K562 (cell line): Measurements from ENCODE around the gene TGFB2. TPM values are rescaled to one million over a fixed set of nuclear protein-coding genes. Genes with fewer than 3 reads are reported as not detected.

Experiments
- ATAC-seq: fragments of 200-7000 bp; cut with Tn5 transposase; 3 replicates; pipeline ENCODE4 v1.9.1; 2020; ENCODE audit warnings: moderate library complexity
- BruUV-seq: library from RNA; stranded (reverse); fragments of 400-500 nt; replicated peaks from 2 replicates; lab custom pipeline; 2021; lab: Mats Ljungman, UMichigan
- CTCF ChIA-PET: fragments of 300-600 bp; formaldehyde crosslinking; extraction: SDS; loops from one replicate; lab custom pipeline; 2021; ENCODE audit warnings: low intra/inter-chr PET ratio; lab: Yijun Ruan, JAX
- POLR2A ChIA-PET: fragments of 300-600, 350-650 bp; sonication (Branson Sonifier 250); formaldehyde crosslinking; extraction: SDS; loops from one replicate; lab custom pipeline; 2021; ENCODE audit warnings: antibody characterized with exemption, inconsistent platforms; lab: Yijun Ruan, JAX
- DNase-seq, 4 experiments: peaks; one replicate each; pipeline versions ENCODE4 v3.0.0 to v3.0.0-alpha.2; 2011 to 2018; ENCODE audit warnings: low spot score in 3 of 4, mixed read lengths in 3 of 4; ENCODE audit errors: extremely low read depth in 1 of 4
- FAIRE-seq: peaks from 2 replicates; lab custom pipeline; 2011; peaks lifted over from hg19 to GRCh38; lab: Jason Lieb, UNC
- H2AFZ ChIP-seq: 2 replicates; pipeline ENCODE4 v1.6.0; 2011; ENCODE audit warnings: low read depth, low read length, control low read depth, inconsistent platforms
- H3K27ac ChIP-seq: fragments of 200-600 bp; 3 replicates; pipeline ENCODE4 v1.8.0; 2011; ENCODE audit warnings: low read depth, mild to moderate bottlenecking, control low read depth, inconsistent platforms, low read length, moderate library complexity, mixed read lengths; ENCODE audit errors: extremely low read depth
- H3K27me3 ChIP-seq, 2 experiments: fragments of 300-600 bp in 1 of 2; 2 replicates in 1 of 2; 3 replicates in 1 of 2; pipeline versions ENCODE4 v1.6.0 to v1.8.0; 2011; ENCODE audit warnings: inconsistent platforms in 2 of 2, low read length in 2 of 2, mild to moderate bottlenecking in 1 of 2, mixed read lengths in 1 of 2, moderate library complexity in 1 of 2; ENCODE audit not compliant: control insufficient read depth in 2 of 2, insufficient read depth in 2 of 2
- H3K36me3 ChIP-seq: fragments of 300-600 bp; 3 replicates; pipeline ENCODE4 v1.8.0; 2011; ENCODE audit warnings: mild to moderate bottlenecking, low read length, inconsistent platforms; ENCODE audit not compliant: control insufficient read depth, insufficient read depth
- H3K4me1 ChIP-seq, 2 experiments: fragments of 200-600 bp in 1 of 2; replicated peaks in 1 of 2; 2 replicates in 1 of 2; 3 replicates in 1 of 2; pipeline versions ENCODE4 v1.5.1 to v1.8.0; 2011; ENCODE audit warnings: inconsistent platforms in 2 of 2, low read length in 2 of 2, mild to moderate bottlenecking in 1 of 2, mixed read lengths in 1 of 2, moderate library complexity in 1 of 2; ENCODE audit not compliant: control insufficient read depth in 2 of 2, insufficient read depth in 2 of 2
- H3K4me2 ChIP-seq: 2 replicates; pipeline ENCODE4 v1.6.1; 2011; ENCODE audit warnings: low read length, control low read depth, inconsistent platforms, mixed read lengths; ENCODE audit not compliant: insufficient read depth
- H3K4me3 ChIP-seq: fragments of 200-600 bp; sonication (generic), shearing (Covaris generic); 2 replicates; pipeline ENCODE4 v1.5.1; 2016; ENCODE audit warnings: control low read depth, inconsistent platforms
- H3K79me2 ChIP-seq: fragments of 200-600 bp; 3 replicates; pipeline ENCODE4 v1.8.0; 2011; ENCODE audit warnings: low read length, inconsistent platforms; ENCODE audit not compliant: control insufficient read depth, insufficient read depth
- H3K9ac ChIP-seq, 2 experiments: 2 replicates each; pipeline versions ENCODE4 v1.6.0 to v1.6.1; 2011; ENCODE audit warnings: low read depth in 2 of 2, low read length in 2 of 2, control low read depth in 1 of 2, inconsistent platforms in 1 of 2, mild to moderate bottlenecking in 1 of 2, mixed read lengths in 1 of 2; ENCODE audit not compliant: insufficient read depth in 1 of 2
- H3K9me1 ChIP-seq: one replicate; pipeline ENCODE4 v1.6.0; 2011; ENCODE audit warnings: inconsistent platforms, mild to moderate bottlenecking, low read length, moderate library complexity; ENCODE audit not compliant: control insufficient read depth, insufficient read depth
- H3K9me3 ChIP-seq: replicated peaks from 2 replicates; pipeline ENCODE4 v1.5.1; 2011; ENCODE audit warnings: low read depth, low read length, inconsistent platforms; ENCODE audit not compliant: control insufficient read depth, insufficient read depth
- H4K20me1 ChIP-seq: replicated peaks from 2 replicates; pipeline ENCODE4 v1.6.1; 2011; ENCODE audit warnings: low read length, inconsistent platforms, mixed read lengths; ENCODE audit not compliant: control insufficient read depth, insufficient read depth
- ETV6 ChIP-seq, 3 experiments: fragments of 150-350 bp in 1 of 3; sonication (generic) in 1 of 3; formaldehyde crosslinking in 1 of 3; IDR thresholded peaks; 2 replicates each; pipeline versions ENCODE4 v1.6.1 to v1.8.0; 2014 to 2022; ENCODE audit warnings: borderline replicate concordance in 2 of 3, low read depth in 2 of 3, antibody characterized with exemption in 1 of 3, low read length in 1 of 3, mild to moderate bottlenecking in 1 of 3, missing genetic modification reagents in 1 of 3
- GMEB1 ChIP-seq: fragments of 250-450 bp; sonication (Bioruptor Pico); IDR thresholded peaks from 2 replicates; pipeline ENCODE4 v1.4.0; 2020; ENCODE audit warnings: mild to moderate bottlenecking
- GTF2A2 ChIP-seq: IDR thresholded peaks from 2 replicates; pipeline ENCODE4 v1.6.1; 2016; ENCODE audit warnings: mild to moderate bottlenecking, missing genetic modification characterization, missing compliant biosample characterization
- KAT8 ChIP-seq: fragments of 450-650 bp; IDR thresholded peaks from 2 replicates; pipeline ENCODE4 v1.6.1; 2016; ENCODE audit warnings: low read depth, mild to moderate bottlenecking
- MTA1 ChIP-seq: fragments of 450-650 bp; IDR thresholded peaks from 2 replicates; pipeline ENCODE4 v1.6.1; 2017; ENCODE audit warnings: borderline replicate concordance
- MTA2 ChIP-seq: fragments of 450-650 bp; IDR thresholded peaks from 2 replicates; pipeline ENCODE4 v1.6.1; 2016; ENCODE audit warnings: low read depth
- SETDB1 ChIP-seq: IDR thresholded peaks from one replicate; pipeline ENCODE4 v1.6.1; 2012; ENCODE audit warnings: low read length, control low read depth, inconsistent platforms
- SNAPC5 ChIP-seq: fragments of 250-450 bp; sonication (Bioruptor Pico); IDR thresholded peaks from 2 replicates; pipeline ENCODE4 v1.8.0; 2021; ENCODE audit warnings: moderate library complexity, mild to moderate bottlenecking, inconsistent platforms
- SRSF9 ChIP-seq: fragments of 200-400 bp; formaldehyde crosslinking; IDR thresholded peaks from 2 replicates; pipeline ENCODE4 v1.6.1; 2017; ENCODE audit warnings: low read depth, low read length, borderline replicate concordance
- TFAM ChIP-seq: fragments of 250-450 bp; sonication (Bioruptor Pico); conservative IDR thresholded peaks from 2 replicates; pipeline ENCODE4 v1.5.0; 2021; ENCODE audit warnings: mild to moderate bottlenecking, moderate library complexity
- TRIM25 ChIP-seq: fragments of 450-650 bp; IDR thresholded peaks from 2 replicates; pipeline ENCODE4 v1.7.0; 2016; ENCODE audit warnings: borderline replicate concordance
- ZC3H4 ChIP-seq: sonication (generic); formaldehyde crosslinking; IDR thresholded peaks from 2 replicates; pipeline ENCODE4 v1.9.0; 2021; ENCODE audit warnings: missing genetic modification reagents, borderline replicate concordance
- ZNF699 ChIP-seq: fragments of 250-450 bp; sonication (Bioruptor Pico); IDR thresholded peaks from 2 replicates; pipeline ENCODE4 v1.8.0; 2021; ENCODE audit warnings: mild to moderate bottlenecking, moderate library complexity; ENCODE audit not compliant: insufficient replicate concordance
- ZNF77 ChIP-seq: fragments of 250-450 bp; sonication (Bioruptor Pico); IDR thresholded peaks from 2 replicates; pipeline ENCODE4 v1.5.0; 2020
- WGBS: fragments of 100-300 bp; shearing (Covaris generic); methylation state at CpG from one replicate; pipeline ENCODE4 v1.1.6; 2016; ENCODE audit warnings: low coverage, mixed read lengths; ENCODE audit not compliant: insufficient coverage; ENCODE audit errors: missing lambda C conversion rate; 5-methylcytosine and 5-hydroxymethylcytosine counted together
- in situ Hi-C: fragments of 300-500 bp; cut with MboI; formaldehyde crosslinking; loops from 4 replicates; pipeline ENCODE4 v1.15.0; 2018; ENCODE audit warnings: inconsistent platforms, mixed read lengths
- intact Hi-C: fragments of 100-400 bp; cut with micrococcal nuclease; formaldehyde crosslinking; loops from 2 replicates; pipeline ENCODE4 v1.14.2; 2022
- polyA plus RNA-seq, 8 experiments: library from polyadenylated mRNA; depleted of rRNA in 4 of 8; stranded (reverse) in 5 of 8; unstranded in 3 of 8; fragments of >200 nt; fragmentation: Nextera tagmentation in 2 of 8; fragmentation: Illumina TruSeq in 1 of 8; extraction: Ambion mirVana in 2 of 8; extraction: Trizol in 1 of 8; gene quantifications; 2 replicates each; pipeline versions ENCODE4 v1.2.1 to v1.2.3, GENCODE V29; 2011 to 2014; ENCODE audit warnings: inconsistent platforms in 1 of 8, missing spikeins in 1 of 8
- total RNA-seq, 7 experiments: library from RNA; depleted of rRNA in 6 of 7; stranded (reverse); fragments of >200 nt in 6 of 7; fragmentation: Illumina TruSeq in 2 of 7; extraction: Trizol in 2 of 7; gene quantifications; 2 replicates each; pipeline versions ENCODE4 v1.2.1 to v1.2.3, GENCODE V29; 2011 to 2021; ENCODE audit warnings: low replicate concordance in 1 of 7

TGFB2 gene
- total and polyA plus RNA-seq, 9 of the 15 experiments (the other 6 are each of a cell fraction or from before 2014, with no cell fraction given): 0.03 to 0.41 (median 0.11) TPM; not detected in 3

GRCh38 chr1:218485241-218485928, 140.2 kb downstream of the TGFB2 start (continued):
- no peak for TF ChIP-seq GMEB1 (CRISPR knock-in tag)
- no peak for TF ChIP-seq SETDB1
- no peak for TF ChIP-seq ZNF699

GRCh38 chr1:218488531-218488930, 143.4 kb downstream of the TGFB2 start:
- intact Hi-C loops: no loop called here
- POLR2A ChIA-PET: no interaction called here

More at GRCh38 chr1:218488531-218488930, 143.4 kb downstream of the TGFB2 start:
- Histone ChIP-seq H2AFZ (no peak overlapping the region), H4K20me1 (no peaks in the 10 kb centered on the region; the same call in 1 of the 2 replicates), H3K9me1 (no peaks in the 10 kb centered on the region), H3K9ac (no peak overlapping the region), H3K4me1 (no peaks in the 10 kb centered on the region), H3K79me2 (no peaks in the 10 kb centered on the region), H3K36me3 (no peaks in the 10 kb centered on the region), H3K9me3 (no peaks in the 10 kb centered on the region), H3K27me3 (no peaks in the 10 kb centered on the region), H3K4me2 (no peak overlapping the region), H3K27ac (no peak overlapping the region), H3K4me3 (no peak overlapping the region)
- ATAC-seq (no peak), FAIRE-seq (no peak), DNase-seq (no peak)
- WGBS: 2% methylated on average over 3 of the region's 3 CpGs
- TF ChIP-seq GTF2A2 (tag): no peak
- TF ChIP-seq TRIM25: no peak
- TF ChIP-seq MTA1: no peak
- no peak for TF ChIP-seq MTA2
- no peak for TF ChIP-seq TFAM (CRISPR knock-in tag)
- TF ChIP-seq KAT8: no peak
- no peak for TF ChIP-seq ZNF77
- no peak for TF ChIP-seq SNAPC5 (CRISPR knock-in tag)
- TF ChIP-seq ZC3H4 (CRISPR knock-in tag): no peak
- no peak for TF ChIP-seq SRSF9
- no peak for TF ChIP-seq ETV6 (IDR thresholded peaks at IDR 0.05; ENCODE audit: borderline replicate concordance in 1 of 2, low read depth in 2 of 2, low read length in 1 of 2)
- TF ChIP-seq ETV6 (CRISPR knock-in tag; IDR thresholded peaks at IDR 0.05; ENCODE audit: borderline replicate concordance): no peak
- BruUV-seq: no TSS peak
- in situ Hi-C loops: no loop called here
- CTCF ChIA-PET: no interaction called here
